ENCODE measurements around the gene BCCIP.
A peak's percentile ranks its signal among the peaks of the same experiment; 100 is the strongest.

Gene BCCIP

DNA sequence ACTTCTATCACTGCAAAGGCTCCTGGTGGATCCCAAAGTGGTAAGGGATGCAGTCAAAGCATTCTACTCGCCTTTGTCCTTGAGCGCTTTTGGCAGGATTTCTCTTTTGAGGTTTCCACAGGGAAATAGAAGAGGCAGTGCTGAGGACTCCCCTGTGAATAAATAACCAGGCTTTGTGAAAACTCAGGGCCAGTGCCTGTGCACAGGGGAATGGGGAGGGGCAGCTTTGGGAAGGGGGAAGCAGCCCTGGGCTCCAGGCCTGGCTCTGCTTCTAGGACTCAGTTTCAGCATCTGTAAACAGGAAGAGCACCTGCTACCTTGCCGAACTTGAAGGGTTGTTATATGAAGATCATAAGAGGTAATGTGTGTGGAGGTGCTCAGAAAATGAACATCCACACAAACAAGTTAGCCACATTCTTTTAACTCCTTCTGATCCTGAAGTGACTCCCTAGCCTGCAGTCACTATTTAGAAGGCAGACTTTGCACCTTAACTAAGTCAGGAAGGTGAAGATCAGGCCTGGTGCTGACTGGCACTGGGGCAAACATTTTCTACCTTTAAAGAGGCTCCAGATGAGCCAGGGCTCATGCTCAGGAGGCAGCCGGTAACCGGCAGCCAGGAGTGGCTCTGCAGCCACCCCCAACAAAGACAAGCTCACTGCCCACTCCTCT, 25.2 kb upstream of the BCCIP start:
- DNase-seq: no peak

DNA sequence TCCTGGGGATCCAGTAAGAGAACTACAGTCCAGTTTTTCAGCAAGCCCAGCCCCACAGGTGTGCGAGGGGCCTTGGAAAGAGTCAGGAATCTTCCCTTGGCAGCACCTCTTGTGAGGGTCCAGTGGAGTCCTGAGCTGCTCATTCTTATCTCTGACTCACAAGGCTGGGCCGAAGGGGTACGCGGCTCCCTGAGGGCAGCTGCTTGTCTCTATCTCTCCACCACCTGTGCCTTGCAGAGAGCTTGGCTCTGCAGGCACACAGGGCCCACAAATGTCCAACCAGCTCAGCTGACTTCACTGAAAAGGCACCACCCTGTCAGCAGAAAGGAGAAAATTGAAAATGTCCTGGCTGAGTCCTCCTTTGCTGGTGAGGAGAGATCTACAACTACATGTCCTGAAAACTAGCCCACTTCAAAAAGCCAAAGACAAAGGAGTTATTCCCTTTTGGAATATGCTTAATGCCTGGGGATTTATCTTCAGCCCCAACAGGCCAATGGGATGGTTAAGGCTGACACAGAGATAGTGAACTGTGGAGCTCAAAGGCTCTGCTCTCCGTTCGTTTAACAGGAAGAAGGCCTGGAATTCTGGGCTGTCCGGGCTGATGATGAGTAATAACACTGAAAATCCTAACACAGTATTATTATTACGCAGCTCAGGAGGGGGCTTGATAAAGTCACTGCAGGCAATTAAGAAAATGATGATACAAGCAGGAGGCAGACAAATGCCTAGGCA, 23.7 kb upstream of the BCCIP start:
- no peak for DNase-seq

DNA sequence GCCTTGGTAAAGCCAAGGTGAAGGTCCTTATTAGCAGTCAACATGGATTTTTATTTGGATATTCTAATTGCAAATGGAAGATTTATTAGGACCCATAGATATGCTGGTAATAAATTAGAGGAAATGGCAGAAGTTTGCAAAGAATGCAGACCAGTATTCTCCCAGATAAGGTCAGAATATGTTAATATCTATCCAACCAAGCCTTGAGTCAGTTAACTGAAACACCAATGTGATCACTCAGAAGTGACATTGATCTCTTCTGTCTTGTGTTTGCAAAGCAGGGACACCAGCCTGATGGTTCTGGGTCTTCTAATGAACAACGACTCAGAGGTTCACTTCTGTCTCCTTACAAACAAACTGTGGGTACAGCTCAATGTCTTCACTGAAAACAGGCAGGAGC, 21.8 kb upstream of the BCCIP start:
- DNase-seq: no peak

DNA sequence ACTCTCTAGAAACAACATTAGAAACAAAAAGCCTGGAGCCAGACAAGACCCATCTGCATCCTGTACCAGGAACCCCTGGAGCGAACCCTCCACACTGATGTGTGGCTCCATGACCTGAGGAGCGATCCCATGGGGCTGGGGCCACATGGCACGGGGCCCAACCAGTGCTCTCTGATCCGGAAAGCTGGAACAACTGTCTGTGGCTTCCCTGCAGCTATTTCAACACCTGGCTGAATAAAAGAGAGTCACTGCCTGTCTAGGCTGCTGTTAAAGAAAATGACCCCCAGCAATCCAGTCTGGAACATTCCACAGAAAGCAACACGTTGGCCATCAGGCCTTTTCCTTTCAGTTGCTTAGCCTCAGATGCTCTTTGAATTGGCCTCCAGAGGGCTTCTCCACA, 21.2 kb upstream of the BCCIP start:
- no peak for DNase-seq

DNA sequence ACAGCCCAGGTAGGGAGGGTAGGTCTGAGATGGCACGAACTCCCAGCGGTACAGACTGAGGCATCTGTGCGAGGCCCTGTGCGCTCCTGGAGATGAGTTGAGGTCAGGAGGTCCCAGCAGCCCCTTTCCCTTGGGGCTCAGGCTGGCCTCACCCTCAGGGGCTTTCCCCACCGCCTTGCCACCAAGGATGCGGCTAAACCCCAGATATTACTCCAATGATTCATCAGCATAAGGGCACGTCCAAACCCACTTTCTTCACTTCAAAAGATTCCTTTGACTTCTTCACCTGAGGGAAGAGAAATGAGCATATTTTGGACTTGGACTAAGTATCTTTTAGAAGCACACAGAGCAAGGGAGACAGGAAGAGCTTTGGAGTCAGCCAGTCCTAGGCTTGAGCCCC, 20.6 kb upstream of the BCCIP start:
- DNase-seq: no peak

DNA sequence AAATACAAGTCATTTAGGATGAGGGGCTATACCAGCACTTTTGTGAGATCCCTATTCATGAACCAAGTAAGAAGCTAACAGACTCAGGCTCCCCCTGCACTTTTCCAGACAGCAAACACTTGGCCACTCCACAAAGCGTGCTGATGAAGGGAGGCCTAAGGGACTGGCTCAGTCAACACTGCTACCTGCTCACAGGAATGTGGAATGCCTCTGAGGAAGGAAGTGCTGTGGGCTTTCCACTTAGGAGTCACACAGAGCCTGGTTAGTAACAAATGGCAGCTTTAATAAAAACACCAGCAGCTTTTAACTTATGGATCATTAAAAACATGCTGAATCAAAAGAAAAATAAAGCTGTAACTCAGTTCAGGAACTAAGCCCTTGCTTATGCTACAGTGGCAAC, 15.3 kb upstream of the BCCIP start:
- DNase-seq: no peak

DNA sequence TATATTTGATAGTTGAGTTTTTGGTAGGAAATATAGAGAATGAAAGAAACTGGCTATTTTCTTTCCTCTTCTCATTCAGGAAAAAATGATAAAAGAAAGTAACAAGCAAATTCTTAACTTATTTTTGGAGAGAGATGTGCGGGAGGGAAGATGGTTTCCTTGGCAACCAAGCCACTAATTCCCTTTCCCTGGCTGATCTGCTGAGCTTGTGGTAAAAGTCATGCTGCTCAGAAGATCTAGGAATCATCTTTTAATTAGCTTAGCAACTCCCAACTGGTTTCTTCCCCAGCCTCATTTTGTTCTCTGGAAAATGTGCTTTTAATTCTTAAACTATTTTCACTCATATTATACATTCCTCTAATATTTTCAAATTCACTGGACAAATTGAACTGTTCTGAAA, 12.1 kb upstream of the BCCIP start:
- no peak for DNase-seq

DNA sequence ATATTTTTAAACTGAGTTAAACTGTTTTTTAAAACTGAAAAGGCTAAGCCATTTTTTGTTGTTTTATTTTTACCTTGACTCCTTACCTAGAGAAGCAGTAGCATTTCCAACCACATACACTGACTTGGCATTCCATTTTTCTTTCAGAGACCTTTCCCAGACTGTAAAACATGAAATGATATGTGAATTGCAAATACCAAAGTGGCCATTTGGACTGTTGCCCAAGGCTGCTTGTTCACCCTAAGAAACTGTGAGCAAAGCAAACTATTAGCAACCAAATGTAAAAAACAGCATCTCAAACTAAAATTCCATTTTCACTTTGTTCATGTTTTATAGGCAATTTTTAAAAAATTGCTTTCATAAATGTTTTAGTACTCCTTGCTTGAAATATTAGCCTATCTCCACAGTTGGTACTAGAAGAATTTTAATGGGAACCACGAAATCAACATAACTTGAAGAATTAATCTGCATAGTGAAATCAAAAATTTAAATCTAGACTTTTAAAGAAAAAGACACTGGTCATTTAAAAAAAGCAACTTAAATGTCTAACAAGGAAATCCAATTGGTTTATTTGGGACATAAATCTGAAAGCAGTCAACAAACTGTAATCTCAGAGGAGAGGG, 11.1 kb upstream of the BCCIP start:
- no peak for DNase-seq

DNA sequence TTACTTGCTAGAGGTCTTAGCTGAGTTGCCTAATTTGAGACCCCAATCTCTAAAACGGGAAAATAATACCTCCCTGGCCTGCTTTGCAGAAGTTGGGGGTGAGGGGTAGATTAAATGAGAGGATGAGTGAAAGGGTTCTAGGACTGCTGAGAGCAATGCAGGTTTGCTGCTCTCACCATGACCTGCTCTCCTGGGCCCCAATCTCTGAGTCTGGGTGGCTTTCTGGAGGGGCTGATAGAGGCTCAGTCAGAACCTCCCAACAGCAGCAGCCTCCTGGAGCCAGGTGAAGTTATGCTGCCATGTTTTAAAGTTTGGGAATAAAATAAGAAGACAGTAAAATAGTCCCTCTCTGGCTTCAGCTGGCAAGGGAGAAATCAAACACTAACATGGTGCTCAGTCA, 7.6 kb upstream of the BCCIP start:
- no peak for DNase-seq

DNA sequence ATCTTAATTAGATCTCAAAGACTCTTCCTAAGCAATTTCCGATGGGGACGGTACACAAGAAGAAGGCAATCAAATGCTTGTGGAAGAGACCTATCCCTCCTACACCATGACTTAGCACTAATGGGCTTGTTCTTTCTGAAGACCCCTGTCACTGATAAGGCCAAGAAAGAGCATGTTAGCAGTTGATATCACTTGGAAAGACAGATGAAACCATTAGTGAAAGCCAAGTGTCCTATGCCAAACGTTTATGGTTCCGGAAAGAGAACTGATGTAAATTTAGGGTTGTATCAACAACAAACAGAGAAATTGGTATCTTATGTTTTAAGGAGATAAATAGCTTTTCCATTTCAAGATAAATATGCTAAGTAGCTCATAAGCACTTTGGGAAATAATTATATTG, 6.8 kb upstream of the BCCIP start:
- no peak for DNase-seq

DNA sequence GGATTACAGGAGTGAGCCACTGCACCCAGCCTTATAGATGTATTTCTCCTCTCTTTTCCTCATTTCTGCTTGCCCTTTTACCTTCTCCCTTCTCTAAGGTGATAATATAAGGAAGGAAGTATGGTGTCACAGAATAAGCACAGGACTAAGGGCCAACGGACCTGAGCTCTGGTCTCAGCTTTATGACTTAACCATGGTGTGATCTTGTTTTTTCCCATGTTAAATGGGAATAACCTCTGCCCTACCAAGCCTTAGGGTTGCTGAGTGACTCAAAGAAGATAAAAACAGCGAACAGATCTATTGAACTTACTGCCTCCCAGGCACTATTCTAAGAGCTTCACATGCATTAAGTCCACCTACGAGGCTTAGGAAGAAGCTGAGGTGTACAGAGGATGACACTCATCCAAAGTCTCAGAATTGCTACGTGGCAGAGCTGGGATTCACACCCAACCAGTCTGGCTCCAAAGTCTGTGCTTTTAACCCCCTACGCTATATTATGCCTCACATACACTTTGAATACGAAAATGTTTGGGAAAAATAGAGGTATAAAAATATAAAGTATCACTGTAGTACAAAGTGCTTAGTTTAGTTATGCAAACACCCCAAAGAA, 5.9 kb upstream of the BCCIP start:
- no peak for DNase-seq

DNA sequence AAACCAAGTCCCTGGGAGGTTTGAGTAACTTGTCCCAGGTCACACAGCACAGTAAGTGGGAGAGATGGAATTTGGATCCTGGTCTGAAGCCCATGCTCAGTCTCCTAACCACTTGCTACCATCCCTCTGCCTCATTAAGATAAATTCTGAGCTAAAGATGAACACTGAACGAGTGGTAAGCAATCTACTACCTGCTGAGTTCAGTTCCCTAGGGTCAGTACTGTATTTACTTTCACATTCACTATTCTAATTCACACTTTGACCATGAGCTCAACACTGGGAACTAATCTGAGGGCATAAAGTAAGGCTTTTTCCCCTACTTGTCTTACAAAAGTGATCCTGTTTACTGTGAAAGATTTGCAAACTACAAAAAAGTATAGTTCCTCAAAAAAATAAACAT, 2.6 kb upstream of the BCCIP start:
- no peak for DNase-seq

DNA sequence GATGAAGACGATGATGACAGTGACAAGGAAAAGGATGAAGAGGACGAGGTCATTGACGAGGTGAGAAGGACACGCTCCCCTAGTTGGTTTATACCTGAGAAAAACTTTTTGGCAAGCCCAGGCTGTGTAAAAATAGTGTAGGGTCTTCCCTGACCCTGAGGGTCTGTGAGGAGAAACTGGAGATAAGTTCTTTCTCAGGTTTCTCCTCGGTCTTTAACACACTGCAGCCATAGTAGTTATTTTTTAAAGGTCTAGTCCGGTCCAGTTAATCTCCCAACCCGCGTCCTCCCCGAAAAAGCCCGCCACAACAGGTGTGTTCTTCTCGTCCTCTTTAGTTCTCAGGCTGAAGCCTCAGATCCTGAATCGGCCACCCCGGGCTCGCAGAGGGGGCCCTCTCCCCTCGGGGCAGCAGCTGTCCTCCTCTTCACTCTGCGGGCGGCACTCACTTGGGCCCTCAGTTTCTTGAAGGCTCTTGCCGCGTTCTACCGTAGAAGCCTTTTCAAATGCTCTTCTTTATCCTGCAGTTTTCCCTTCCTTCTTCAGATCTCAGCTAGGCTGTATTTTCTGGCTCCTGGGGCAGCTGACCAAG, 411 bp downstream of the BCCIP start:
- DNase-seq: peak; percentile 71

DNA sequence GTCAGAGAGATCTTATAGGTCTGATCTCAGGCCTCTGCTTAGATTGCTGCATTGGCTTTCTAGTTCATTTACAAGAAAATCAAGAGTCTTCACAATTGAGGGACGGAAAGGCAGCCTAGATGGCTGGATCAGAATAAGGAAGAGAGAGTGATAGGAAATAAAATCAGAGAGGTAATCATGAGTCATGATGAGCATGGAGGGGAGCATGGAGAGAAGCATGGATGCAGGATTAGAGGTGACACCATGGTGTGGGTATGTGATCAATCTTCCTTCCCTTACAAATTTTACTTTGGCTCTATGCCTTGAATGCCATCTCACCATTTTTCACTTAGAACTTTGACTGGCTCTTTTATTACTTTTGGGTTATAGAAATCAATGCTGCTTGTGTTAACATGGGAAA, 1.4 kb downstream of the BCCIP start:
- DNase-seq: no peak

DNA sequence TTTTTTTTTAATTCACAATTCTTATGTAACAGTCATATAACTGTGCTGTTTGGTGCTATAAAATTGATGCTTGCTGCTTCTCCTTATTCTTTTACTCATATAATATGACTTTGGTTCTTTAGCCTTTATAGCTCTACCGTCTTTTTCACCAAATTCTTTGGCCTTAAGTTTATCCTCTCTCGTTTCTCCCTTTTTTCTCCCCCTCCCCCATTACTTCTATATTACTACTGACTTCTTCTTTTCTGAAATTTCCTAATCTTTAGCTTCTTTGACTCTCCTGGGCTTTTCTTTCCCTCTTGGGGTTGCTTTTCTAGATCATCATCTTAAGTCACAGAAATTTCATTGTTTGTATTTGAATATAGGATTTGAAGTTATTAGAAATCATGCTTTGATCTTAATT, 3.8 kb downstream of the BCCIP start:
- no peak for DNase-seq

DNA sequence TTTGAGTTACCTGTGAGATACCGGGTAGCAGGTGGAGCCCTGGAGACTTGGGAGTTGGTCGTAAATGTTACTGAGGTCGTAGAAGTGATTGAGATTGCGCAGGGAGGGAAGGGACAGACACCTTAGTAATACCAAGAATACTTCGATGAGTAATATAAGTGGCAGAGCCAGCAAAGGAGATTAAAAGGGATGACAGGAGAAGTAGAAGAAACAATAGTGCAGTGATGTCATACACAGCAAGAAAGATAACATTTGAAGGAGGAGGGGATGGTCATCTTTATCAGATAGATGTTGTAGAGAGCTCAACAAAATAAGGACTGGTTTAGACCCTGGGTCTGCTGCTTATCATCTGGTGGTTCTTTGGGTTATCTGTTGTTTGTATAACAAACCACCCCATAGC, 5.0 kb downstream of the BCCIP start:
- DNase-seq: no peak

DNA sequence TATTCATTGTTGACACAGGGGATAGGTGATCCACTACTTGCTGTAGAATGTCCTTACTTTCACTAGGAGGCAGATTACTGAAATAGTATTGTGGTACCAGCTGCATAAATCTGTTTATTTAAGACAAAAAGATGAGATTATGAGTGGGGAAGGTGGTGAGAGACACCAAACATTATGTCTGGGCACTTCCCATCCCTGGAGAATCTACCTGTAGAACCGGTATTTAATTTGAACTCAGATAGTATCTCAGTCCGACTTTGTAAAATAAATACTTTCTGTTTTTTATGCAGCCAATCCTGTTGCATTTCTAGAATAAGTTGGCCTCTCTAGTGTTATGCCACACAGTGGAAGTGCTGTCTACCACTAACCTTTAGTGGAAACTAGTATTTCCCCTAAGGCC, 13.4 kb downstream of the BCCIP start:
- DNase-seq: no peak

DNA sequence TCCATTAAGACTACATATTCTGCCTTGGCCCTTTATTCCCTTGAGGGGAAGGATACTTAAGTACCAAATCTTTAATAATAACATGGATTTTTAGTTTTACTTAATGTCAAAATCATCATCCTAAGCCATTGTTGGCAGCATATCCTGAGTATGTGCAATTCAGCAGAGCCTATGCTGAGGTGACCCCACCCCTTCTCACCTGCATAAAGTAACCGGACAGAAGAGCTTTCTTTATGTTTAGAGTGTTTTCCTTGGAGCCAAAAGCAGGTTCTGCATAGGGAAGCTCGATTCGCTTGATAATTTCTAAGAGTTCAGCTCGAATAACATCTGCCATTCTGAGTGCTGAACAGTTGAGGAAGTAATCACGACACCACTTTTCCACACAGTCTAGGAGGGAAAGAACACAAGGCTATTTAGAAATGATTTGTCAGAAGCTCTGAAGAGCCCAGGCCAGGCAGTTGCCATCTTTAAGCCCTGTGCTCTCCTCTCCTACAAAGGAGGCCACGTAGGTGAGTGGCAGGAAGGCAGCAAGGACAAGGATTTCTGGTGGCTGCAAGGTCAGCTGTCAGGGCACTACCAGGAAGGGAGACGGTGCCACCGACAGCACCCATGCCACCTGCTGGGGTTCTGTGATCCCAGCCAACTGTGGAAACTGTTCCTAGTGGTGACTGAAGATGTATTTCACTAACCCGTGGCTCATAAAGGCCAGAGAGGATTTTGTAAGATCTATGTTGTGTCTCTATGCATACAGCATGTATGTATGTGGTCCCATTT, 15.6 kb downstream of the BCCIP start:
- DNase-seq: no peak

DNA sequence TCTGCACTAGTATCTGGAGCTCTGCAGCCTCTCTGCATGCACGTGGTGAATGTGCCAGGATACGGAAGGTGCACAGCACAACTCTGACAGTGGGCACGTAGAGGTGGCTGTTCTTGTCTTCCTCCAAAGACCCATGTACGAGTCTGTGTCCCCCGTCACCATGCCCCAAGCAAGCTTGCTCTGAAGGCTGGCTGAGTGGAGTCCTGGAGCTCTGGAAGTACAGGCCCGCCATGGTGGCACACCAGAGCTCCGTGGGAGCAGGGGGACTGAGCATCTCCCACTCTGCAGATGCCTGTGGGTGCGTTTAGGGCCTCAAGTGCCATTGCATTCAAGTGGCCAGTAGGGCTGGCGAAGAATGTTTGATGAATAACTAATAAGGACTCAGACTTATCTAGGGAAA, 17.1 kb downstream of the BCCIP start:
- no peak for DNase-seq

DNA sequence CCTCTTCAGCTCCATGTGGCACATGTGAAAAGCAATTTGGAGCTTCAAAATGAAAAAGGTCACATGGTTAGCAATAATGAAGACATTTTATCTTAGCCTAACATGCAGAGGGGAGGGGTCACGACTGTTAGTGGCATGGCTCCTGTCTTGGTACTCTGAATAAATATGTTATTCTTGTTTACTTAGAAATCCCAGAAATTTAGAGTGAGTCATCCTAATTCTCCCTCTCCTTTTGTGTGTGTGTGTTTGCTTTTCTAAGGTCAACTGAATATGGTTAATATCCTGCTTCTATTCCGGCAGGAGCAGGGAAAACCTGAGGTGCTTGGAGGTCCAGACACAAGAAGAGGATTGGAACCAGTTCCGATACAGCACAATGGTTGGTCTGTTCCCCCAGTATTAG, 17.6 kb downstream of the BCCIP start:
- no peak for DNase-seq

DNA sequence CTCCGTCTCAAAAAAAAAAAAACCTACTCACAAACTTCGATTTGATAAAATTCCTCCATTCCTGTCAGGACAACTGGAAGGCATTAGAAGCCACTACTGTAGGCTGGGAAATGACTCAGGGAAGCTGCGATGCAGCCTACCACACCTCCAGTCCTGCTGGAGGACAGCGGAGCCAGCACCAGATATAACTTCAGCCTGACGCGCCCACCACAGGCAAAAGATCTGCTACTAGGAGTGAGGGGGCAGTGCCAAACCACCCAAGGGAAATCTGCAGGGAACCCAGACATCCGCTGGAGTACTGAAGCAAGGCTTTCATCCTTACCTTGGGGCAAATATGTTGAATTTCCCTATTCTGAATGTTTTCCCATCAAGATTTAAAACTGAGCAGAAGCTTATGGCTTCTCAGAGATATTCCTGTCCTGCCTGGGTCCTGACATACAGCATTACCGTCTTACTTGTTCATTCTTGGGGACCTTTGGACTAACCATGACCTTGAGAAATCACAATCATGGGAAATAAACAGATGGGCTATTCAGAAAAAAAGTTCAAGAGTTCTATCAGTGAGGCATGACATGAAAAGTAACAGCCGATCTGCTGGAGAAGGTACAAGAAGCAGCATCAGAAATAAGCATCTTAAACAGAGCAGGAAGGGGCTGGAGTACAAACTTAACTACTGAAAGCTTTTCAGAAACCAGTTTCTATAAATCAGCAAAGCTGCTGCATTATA, 20.4 kb downstream of the BCCIP start:
- no peak for DNase-seq

DNA sequence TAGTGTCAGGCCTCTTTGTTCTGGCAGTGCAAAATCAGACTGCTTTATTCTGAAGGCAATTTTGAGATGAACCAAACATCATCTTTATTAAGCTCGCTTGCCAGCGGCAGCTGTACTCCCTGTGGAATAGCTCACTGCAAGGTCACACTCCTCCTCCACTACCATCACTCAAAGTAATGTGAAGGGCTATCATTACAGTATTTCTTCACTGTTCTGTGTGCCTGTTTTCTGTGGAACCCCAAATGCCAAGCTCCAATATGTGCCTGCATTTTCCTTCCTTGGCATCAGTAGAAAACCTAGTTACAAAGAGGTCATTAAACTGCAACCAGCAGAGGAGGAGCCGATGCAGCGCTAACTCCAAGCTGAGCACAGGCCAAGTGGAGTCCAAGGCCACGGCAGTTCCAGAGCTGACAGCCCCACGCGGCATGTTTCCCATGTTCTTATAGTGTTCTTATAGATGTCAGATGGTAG, 21.4 kb downstream of the BCCIP start:
- no peak for DNase-seq
